Femur (tissue), 1 donor: Measurements from ENCODE around the gene RHOBTB3.
"Not testable (repeated sequence)": the region's sequence is repeated elsewhere in the genome, so short reads cannot be mapped to it uniquely, and the experiment has no call there.

ENCODE experiments used
- DNase-seq: peaks from one replicate; pipeline ENCODE4 v3.0.0-alpha.2; 2017

The RHOBTB3 gene

GRCh38 chr5:95801961-95802360 is 70.8 kb downstream of the RHOBTB3 start:
- DNase-seq: no peak

GRCh38 chr5:95803271-95804148 is 72.4 kb downstream of the RHOBTB3 start:
- DNase-seq: no peak

DNA sequence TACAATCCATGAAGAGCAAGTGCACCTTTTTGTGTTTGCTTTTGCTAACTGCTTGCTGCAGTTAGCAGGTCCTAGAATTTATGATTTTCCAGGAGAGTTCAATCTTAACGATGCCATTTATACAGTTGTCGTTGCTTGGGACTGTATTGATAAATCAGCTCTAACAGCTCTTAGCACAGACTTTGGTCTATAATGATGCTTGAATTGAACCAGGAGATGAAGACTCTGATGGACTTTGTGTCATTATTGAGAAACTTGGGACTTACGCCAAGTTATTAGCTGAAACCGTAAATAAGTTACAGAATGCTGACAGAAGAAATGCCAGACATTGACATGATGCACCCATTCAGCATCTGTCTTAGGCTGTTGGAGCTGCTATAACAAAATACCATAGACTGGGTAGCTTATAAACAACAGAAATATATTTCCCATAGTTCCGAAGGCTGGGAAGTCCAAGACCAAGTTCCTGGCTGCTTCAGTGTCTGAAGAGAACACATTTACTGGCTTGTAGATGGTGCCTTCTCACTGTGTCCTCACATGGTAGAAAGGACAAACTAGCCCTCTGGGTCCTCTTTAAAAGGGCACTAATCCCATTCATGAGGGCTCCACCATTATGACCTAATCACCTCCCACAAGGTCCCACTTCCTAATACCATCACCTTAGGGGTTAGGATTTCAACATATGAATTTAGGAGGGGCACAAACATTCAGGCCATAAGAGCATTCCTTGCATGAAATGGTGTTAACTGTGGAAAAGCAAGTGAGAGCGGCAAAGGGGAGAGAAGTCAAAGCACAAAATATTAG is 73.8 kb downstream of the RHOBTB3 start:
- no peak for DNase-seq

GRCh38 chr5:95806687-95807086 is 75.6 kb downstream of the RHOBTB3 start:
- no peak for DNase-seq

DNA sequence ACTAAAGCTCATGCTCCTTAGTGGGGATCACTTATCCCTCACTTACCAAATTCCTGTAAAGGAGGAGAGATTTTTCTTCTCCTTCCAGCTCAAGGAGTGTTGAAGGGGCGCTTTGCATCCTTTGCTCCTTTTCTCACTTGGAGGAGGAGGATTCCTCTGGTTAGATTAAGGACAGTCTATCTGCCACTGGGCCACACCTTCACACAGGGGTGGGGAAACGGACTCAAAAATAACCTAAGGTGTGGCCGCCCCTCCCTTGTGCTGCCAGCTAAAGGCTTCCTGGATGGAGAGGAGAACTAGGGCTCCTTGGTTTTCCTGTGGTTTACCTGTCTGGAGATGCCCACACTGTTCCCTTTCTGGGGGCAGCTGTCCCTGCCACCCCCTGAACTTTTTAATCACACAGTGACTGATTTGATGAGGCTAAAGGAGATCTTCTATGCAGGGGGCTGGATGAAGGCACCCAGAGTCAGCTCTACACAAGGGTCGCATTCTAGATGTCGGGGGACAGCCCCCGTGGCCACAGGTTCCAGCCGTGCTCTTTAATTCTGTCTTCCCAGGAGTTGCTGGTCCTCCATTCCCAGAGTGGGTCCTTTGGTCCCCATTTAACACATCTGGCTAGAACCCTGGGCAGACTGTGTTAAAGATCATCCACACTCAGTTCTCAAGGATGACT is 77.0 kb downstream of the RHOBTB3 start:
- DNase-seq: no peak

DNA sequence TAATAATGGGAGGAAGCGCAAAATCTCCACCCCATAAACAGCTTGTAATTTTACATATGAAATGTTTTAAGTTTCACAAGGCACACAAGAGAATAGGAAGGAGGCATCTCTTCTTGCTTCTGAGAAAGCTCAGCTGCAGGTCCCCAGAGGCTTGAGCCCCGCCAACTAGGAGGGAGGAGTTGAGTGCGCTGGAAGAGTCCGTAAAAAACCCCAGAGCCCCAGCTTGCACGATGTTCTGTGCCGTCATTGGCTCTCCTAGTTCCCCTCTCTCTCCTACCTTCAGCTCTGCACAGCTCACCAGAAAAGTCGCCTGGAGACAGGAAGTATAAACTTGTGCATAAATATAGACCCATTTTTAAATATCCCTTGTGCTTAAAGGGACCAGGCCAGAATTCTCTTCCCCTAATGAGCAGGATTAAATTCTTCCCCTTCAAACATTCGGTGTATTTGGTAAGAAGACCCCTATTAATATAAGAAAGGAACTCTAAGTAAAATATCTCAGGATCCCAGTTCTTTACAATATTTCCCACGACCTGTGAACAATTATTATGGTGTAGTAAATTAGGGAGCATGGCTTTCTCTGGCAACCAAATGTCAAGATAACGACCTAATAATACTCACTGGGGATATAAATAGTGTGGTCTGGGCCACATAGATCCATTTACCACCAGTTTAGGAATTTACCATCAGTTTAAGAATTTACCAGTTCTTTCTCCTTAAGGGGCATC is 77.7 kb downstream of the RHOBTB3 start:
- DNase-seq: peak; percentile 91

DNA sequence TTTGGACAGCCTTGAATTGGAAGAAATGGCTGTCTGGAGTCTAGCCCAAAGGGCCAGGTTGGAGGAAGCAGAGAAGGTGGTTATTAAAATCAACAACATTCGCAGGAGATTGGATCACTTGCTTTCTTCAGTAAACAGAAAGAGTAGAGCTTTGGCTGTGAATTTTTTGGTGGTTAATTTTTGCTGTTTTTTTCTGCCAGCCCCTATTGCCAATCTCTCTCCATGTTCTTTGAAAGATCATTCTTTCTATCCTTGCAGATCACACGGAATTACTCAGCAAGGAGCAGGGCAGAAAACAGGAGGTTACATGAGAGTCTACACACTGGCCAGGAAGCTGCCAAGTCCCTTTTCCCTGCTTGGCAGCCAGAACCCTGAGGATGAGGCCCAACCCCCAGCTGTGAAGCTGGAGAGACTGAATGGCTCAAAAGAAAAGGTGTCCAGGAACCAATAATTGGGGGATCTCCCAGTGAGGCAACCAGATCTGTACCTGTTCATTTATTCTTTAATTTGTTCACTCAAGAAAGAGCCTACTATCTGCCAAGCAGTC is 78.4 kb downstream of the RHOBTB3 start:
- DNase-seq: no peak

GRCh38 chr5:95810305-95811125 is 79.4 kb downstream of the RHOBTB3 start:
- no peak for DNase-seq

- not testable (repeated sequence) for DNase-seq
Observed at GRCh38 chr5:95811126-95811423, 79.9 kb downstream of the RHOBTB3 start.

GRCh38 chr5:95811461-95812073 is 80.4 kb downstream of the RHOBTB3 start:
- not testable (repeated sequence) for DNase-seq

- no peak for DNase-seq
Observed at GRCh38 chr5:95812074-95812471, 80.9 kb downstream of the RHOBTB3 start.

- DNase-seq: not testable (repeated sequence)
Observed at GRCh38 chr5:95813035-95813434, 81.9 kb downstream of the RHOBTB3 start.

DNA sequence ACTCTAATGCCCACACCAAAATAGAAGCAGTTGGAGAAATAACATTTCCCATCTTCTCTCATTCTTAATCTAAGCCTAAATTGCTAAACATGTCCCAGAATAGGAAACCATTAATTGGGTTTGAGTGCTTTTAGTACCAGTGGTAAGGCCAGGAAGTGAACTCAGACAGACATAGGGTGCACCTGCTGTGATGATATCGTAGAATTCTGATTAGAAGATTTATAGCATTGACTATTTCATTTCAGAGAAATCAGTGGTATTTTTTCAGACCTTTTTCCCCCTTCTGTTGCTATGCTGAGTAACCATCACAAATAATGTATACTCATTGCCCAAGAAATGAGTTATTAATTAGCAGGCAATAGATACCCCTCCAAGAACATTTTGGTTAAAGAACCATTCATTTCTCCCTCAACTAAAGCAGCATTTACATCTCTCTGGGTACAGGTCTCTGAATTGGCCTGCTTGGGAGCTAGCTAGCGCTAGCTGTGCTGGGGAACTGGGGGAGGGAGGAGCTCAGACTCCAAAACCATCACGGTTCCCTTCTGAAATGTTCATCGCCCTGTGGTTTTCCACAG is 84.1 kb downstream of the RHOBTB3 start:
- no peak for DNase-seq

GRCh38 chr5:95816341-95816740 is 85.2 kb downstream of the RHOBTB3 start:
- DNase-seq: no peak

DNA sequence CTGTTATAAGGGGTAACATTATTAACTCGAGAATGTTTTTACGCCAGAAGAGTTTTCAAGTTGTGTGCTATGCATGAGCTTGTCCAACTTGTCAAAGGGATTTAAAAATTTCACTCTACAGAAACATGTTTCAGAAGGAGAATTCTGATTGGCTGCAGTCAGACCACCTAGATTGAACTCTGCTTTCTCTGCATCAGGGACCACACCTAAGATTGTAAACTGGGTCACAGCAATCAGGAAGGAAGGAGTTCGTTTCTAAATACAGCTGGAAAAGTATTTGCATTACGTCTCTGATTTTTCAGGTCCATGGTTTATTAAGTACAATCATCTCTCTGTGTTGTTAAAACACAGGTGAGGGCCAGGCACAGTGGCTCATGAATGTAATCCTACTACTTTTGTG is 85.6 kb downstream of the RHOBTB3 start:
- no peak for DNase-seq

DNA sequence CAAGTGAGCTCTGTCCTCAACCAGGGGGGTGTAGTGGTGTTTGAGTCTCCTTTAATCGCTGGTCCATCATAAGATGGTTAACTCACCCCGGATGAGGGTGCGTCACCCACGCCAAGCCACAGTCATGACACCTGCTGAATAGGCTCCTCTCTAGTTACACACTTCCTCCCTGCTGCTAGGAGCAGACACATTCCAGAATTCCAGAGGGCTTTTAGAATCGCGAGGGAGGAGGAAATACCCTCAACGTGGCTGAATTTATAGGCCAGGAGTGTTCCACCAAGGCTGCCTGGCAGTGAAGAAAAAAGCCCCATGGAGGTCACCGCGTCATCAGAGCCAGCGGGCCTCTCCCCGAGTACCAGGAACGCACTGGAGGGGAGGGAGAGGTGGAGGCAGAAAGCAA is 86.3 kb downstream of the RHOBTB3 start:
- DNase-seq: no peak

DNA sequence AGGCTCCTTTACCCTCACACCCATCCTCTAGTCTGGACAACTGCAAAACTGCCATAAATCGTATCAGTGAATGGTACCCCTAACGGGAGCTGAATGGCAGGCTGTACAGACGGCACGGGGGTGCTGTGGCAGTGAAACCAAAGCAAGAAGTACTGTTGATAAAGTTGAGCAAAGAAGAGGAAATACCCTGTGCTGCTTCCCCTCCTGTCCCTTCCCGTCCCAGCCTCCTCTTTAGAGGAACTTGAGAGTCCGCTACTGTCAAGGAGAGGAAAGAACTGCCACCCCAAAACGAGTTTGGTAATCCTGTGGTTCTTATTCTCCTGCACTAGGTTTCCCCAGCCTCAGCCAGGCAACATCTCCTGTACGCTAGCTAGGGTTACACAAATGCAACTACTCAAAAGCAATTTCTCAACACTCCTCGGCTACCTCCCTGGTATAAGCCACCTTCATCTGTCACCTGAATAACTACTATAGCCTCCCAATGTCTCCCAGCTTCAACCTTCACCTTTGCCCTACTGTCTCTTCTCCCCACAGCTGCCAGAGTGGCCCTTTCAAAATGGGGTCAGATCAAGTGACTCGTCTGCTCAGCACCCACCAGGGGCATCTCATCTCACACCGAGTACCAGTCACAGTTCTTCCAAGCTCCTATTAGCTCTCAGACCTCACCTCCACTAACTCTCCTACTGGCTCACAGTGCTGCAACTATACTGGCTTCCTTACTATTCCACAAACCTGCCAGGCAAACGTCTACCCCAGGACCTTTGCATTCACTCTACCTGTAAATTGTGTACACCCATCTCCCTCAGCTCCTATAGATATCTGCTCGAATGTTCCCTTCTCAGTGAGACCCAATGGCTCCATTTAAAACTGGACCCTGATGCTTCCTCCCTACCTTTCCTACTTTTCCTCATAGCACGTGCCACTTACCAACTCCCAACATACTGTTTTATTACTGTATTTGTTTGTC is 87.3 kb downstream of the RHOBTB3 start:
- peak; percentile 39 for DNase-seq

GRCh38 chr5:95821110-95822021 is 90.2 kb downstream of the RHOBTB3 start:
- DNase-seq: no peak
